ENCODE measurements around the gene VSIG8.
"Not testable (repeated sequence)": the region's sequence is repeated elsewhere in the genome, so short reads cannot be mapped to it uniquely, and the experiment has no call there.

Gene VSIG8

GRCh38 chr1:159862557-159862956 is at the start of gene VSIG8:
Gene VSIG8 (minus strand): TSS chr1:159862657. CDS start chr1:159862521, 136 bp downstream.
- FAIRE-seq, result no peak

GRCh38 chr1:159911326-159912070 is 49.0 kb upstream of the VSIG8 start:
- no peak for FAIRE-seq

- FAIRE-seq, result no peak
Measured at GRCh38 chr1:159908031-159908940, 45.8 kb upstream of the VSIG8 start.

GRCh38 chr1:159906960-159907359 is 44.5 kb upstream of the VSIG8 start:
- no peak for FAIRE-seq

GRCh38 chr1:159904036-159904435 is 41.6 kb upstream of the VSIG8 start:
- FAIRE-seq, result not testable (repeated sequence)

GRCh38 chr1:159902541-159902940 is 40.1 kb upstream of the VSIG8 start:
- no peak for FAIRE-seq

GRCh38 chr1:159900755-159901360 is 38.4 kb upstream of the VSIG8 start:
- FAIRE-seq, result no peak

- no peak for FAIRE-seq
Measured at GRCh38 chr1:159900086-159900680, 37.7 kb upstream of the VSIG8 start, which contains the start of gene CFAP45. Gene CFAP45 (minus strand): TSS chr1:159900165. CDS start chr1:159900098, 67 bp downstream.

GRCh38 chr1:159899634-159900033 is 37.2 kb upstream of the VSIG8 start:
- not testable (repeated sequence) for FAIRE-seq

GRCh38 chr1:159898527-159898926 is 36.1 kb upstream of the VSIG8 start:
- FAIRE-seq, result no peak

GRCh38 chr1:159897962-159898361 is 35.5 kb upstream of the VSIG8 start:
- no peak for FAIRE-seq

GRCh38 chr1:159896546-159896930 is 34.1 kb upstream of the VSIG8 start:
- no peak for FAIRE-seq

- FAIRE-seq, result no peak
Measured at GRCh38 chr1:159895836-159896545, 33.5 kb upstream of the VSIG8 start.

GRCh38 chr1:159895286-159895685 is 32.8 kb upstream of the VSIG8 start:
- FAIRE-seq, result no peak

- no peak for FAIRE-seq
Measured at GRCh38 chr1:159892944-159893343, 30.5 kb upstream of the VSIG8 start.

- peak; percentile 28 for FAIRE-seq
Measured at GRCh38 chr1:159891275-159892157, 29.1 kb upstream of the VSIG8 start.

- no peak for FAIRE-seq
Measured at GRCh38 chr1:159890390-159890789, 27.9 kb upstream of the VSIG8 start.

GRCh38 chr1:159889821-159890252 is 27.4 kb upstream of the VSIG8 start:
- no peak for FAIRE-seq

GRCh38 chr1:159889202-159889601 is 26.7 kb upstream of the VSIG8 start:
- FAIRE-seq, result no peak

- FAIRE-seq, result no peak
Measured at GRCh38 chr1:159884296-159884695, 21.8 kb upstream of the VSIG8 start.

- no peak for FAIRE-seq
Measured at GRCh38 chr1:159883134-159883533, 20.7 kb upstream of the VSIG8 start.

All from TTC549 (cell line).